Ishikawa (cell line): ENCODE measurements around the gene U2AF2.

Source experiments
- CEBPB ChIP-seq: IDR thresholded peaks from 2 replicates; pipeline ENCODE4 v1.6.1; 2012
- CREB1 ChIP-seq: IDR thresholded peaks from 2 replicates; pipeline ENCODE4 v1.6.1; 2012; ENCODE audit warnings: low read depth
- EGR1 ChIP-seq: IDR thresholded peaks from 2 replicates; pipeline ENCODE4 v1.6.1; 2012
- EP300 ChIP-seq: IDR thresholded peaks from 2 replicates; pipeline ENCODE4 v1.6.1; 2012; ENCODE audit warnings: borderline replicate concordance
- FOXM1 ChIP-seq: IDR thresholded peaks from 2 replicates; pipeline ENCODE4 v1.6.1; 2012; ENCODE audit warnings: low read depth, borderline replicate concordance
- MAX ChIP-seq: IDR thresholded peaks from 2 replicates; pipeline ENCODE4 v1.6.1; 2012
- NFIC ChIP-seq: IDR thresholded peaks from 2 replicates; pipeline ENCODE4 v1.6.1; 2012
- RAD21 ChIP-seq: IDR thresholded peaks from 2 replicates; pipeline ENCODE4 v1.6.1; 2012; ENCODE audit warnings: low read depth
- REST ChIP-seq: IDR thresholded peaks from 2 replicates; pipeline ENCODE4 v1.6.1; 2012; ENCODE audit warnings: low read depth, mild to moderate bottlenecking
- TAF1 ChIP-seq: IDR thresholded peaks from 2 replicates; pipeline ENCODE4 v1.6.1; 2012; ENCODE audit warnings: low read depth, mild to moderate bottlenecking
- TCF12 ChIP-seq: IDR thresholded peaks from 2 replicates; pipeline ENCODE4 v1.6.1; 2012; ENCODE audit warnings: low read depth
- TEAD4 ChIP-seq: IDR thresholded peaks from 2 replicates; pipeline ENCODE4 v1.6.1; 2012
- USF1 ChIP-seq: IDR thresholded peaks from 2 replicates; pipeline ENCODE4 v1.6.1; 2012
- YY1 ChIP-seq: IDR thresholded peaks from 2 replicates; pipeline ENCODE4 v1.6.1; 2012; ENCODE audit warnings: low read depth
- ZBTB7A ChIP-seq: IDR thresholded peaks from 2 replicates; pipeline ENCODE4 v1.6.1; 2012; ENCODE audit warnings: low read depth

Gene U2AF2

GRCh38 chr19:55615543-55616394 is 39.1 kb upstream of the U2AF2 start:
- TF ChIP-seq MAX: no peak
- no peak for TF ChIP-seq TCF12

- TF ChIP-seq CEBPB: no peak
- TF ChIP-seq ZBTB7A: no peak
- TF ChIP-seq RAD21: no peak
- no peak for TF ChIP-seq USF1
- no peak for TF ChIP-seq EGR1
- TF ChIP-seq CREB1: no peak
Measured at GRCh38 chr19:55616395-55616875, 38.4 kb upstream of the U2AF2 start.

GRCh38 chr19:55617426-55617825 is 37.4 kb upstream of the U2AF2 start:
- TF ChIP-seq TAF1 (no peak), TEAD4 (no peak), MAX (no peak), EGR1 (no peak), ZBTB7A (no peak), REST (no peak), USF1 (no peak), NFIC (no peak), CREB1 (no peak), RAD21 (no peak), FOXM1 (no peak), EP300 (no peak), TCF12 (no peak), YY1 (no peak), CEBPB (no peak)

- TF ChIP-seq REST (no peak), FOXM1 (no peak), CREB1 (no peak), TAF1 (no peak), CEBPB (no peak), TCF12 (no peak), MAX (no peak), EP300 (no peak), RAD21 (no peak), ZBTB7A (no peak), YY1 (no peak), TEAD4 (no peak)
Measured at GRCh38 chr19:55618426-55618825, 36.4 kb upstream of the U2AF2 start.

- TF ChIP-seq EGR1 (no peak), CREB1 (no peak), YY1 (no peak), NFIC (no peak), EP300 (no peak), FOXM1 (no peak)
Measured at GRCh38 chr19:55619286-55619685, 35.5 kb upstream of the U2AF2 start.

GRCh38 chr19:55620410-55621204 is 34.2 kb upstream of the U2AF2 start:
- TF ChIP-seq MAX (no peak), TCF12 (no peak), TAF1 (no peak), TEAD4 (no peak), CEBPB (no peak), EP300 (no peak), ZBTB7A (no peak), NFIC (no peak), FOXM1 (no peak), USF1 (no peak), REST (no peak), CREB1 (no peak), EGR1 (no peak)
